Liver (tissue), 3 donors: ENCODE measurements around the gene PRR5L.

ENCODE experiments used
- GABPA ChIP-seq, 2 donors: IDR thresholded peaks in 1 of 2; conservative IDR thresholded peaks in 1 of 2; 2 replicates each; pipeline ENCODE4 v1.6.1; 2016; ENCODE audit warnings: antibody characterized with exemption in 2 of 2, mild to moderate bottlenecking in 1 of 2, moderate library complexity in 1 of 2
- JUND ChIP-seq, 2 donors: IDR thresholded peaks; 2 replicates each; pipeline ENCODE4 v1.6.1; 2016; ENCODE audit warnings: antibody characterized with exemption in 2 of 2
- NR2F2 ChIP-seq: IDR thresholded peaks from 2 replicates; pipeline ENCODE4 v1.6.1; 2016; ENCODE audit warnings: antibody characterized with exemption
- RAD21 ChIP-seq, 2 donors: IDR thresholded peaks; 2 replicates each; pipeline ENCODE4 v1.6.1; 2016; ENCODE audit warnings: antibody characterized with exemption in 2 of 2, mild to moderate bottlenecking in 2 of 2
- REST ChIP-seq: IDR thresholded peaks from 2 replicates; pipeline ENCODE4 v1.6.1; 2016; ENCODE audit warnings: antibody characterized with exemption, mild to moderate bottlenecking
- SP1 ChIP-seq: IDR thresholded peaks from 2 replicates; pipeline ENCODE4 v1.6.1; 2018; ENCODE audit warnings: antibody characterized with exemption, mild to moderate bottlenecking
- TAF1 ChIP-seq: conservative IDR thresholded peaks from 2 replicates; pipeline ENCODE4 v1.6.1; 2016; ENCODE audit warnings: antibody characterized with exemption, mild to moderate bottlenecking
- YY1 ChIP-seq: IDR thresholded peaks from 2 replicates; pipeline ENCODE4 v1.6.1; 2016; ENCODE audit warnings: antibody characterized with exemption, mild to moderate bottlenecking
- TF ChIP-seq, protein P1 (sequence below): fragments of 150-350 bp; IDR thresholded peaks from 2 replicates; pipeline ENCODE4 v1.5.1; 2017; ENCODE audit warnings: improper control_type of control experiment, low read depth, low read length; ENCODE audit not compliant: missing input control
- donor health status: healthy.
- donor health status: healthy.

DNA sequence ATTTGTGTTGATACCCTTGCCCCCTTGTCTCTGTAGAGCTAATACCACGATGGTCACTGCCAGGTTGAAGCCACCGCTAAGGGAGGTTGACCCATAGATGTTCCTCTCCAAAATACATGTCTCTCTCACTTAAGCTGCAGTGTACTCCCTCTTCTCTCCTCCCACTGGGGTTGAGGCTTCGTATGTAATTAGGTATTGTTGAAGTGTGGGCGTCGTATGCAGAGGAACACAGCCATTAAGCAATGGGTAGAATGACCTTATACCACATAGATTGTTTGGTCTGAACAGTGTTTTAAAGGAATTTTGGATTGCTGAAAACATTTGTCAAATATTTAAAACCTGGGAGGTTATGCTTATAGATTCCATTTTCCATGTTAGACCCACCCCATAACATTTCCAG, 142.0 kb downstream of the PRR5L start:
- TF ChIP-seq, protein P1, sequence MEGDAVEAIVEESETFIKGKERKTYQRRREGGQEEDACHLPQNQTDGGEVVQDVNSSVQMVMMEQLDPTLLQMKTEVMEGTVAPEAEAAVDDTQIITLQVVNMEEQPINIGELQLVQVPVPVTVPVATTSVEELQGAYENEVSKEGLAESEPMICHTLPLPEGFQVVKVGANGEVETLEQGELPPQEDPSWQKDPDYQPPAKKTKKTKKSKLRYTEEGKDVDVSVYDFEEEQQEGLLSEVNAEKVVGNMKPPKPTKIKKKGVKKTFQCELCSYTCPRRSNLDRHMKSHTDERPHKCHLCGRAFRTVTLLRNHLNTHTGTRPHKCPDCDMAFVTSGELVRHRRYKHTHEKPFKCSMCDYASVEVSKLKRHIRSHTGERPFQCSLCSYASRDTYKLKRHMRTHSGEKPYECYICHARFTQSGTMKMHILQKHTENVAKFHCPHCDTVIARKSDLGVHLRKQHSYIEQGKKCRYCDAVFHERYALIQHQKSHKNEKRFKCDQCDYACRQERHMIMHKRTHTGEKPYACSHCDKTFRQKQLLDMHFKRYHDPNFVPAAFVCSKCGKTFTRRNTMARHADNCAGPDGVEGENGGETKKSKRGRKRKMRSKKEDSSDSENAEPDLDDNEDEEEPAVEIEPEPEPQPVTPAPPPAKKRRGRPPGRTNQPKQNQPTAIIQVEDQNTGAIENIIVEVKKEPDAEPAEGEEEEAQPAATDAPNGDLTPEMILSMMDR = no peak
- no peak for TF ChIP-seq GABPA (IDR thresholded peaks at IDR 0.05 in 1 of 2, conservative IDR thresholded peaks at IDR 0.05 in 1 of 2)
- no peak for TF ChIP-seq RAD21 (IDR thresholded peaks at IDR 0.05)
- TF ChIP-seq JUND (IDR thresholded peaks at IDR 0.05) = no peak
- TF ChIP-seq NR2F2 = no peak
- TF ChIP-seq TAF1 = no peak
- TF ChIP-seq YY1 = no peak
- no peak for TF ChIP-seq SP1
- no peak for TF ChIP-seq REST
